GM12878 (cell line): ENCODE data around the gene POU6F2. TPM values are rescaled to one million over a fixed set of nuclear protein-coding genes. Genes with fewer than 3 reads are reported as not detected.

Experiments used
- ATAC-seq: fragments of 200-7000 bp; cut with Tn5 transposase; 3 replicates; pipeline ENCODE4 v1.9.1; 2020; ENCODE audit warnings: mild to moderate bottlenecking, moderate library complexity
- BruUV-seq: library from RNA; stranded (reverse); fragments of 400-500 nt; replicated peaks from 2 replicates; lab custom pipeline; 2021; lab: Mats Ljungman, UMichigan
- CTCF ChIA-PET: fragments of 300-600 bp; sonication (Branson Sonifier 250); formaldehyde crosslinking; extraction: SDS; loops from one replicate; lab custom pipeline; 2021; ENCODE audit warnings: inconsistent platforms; lab: Yijun Ruan, JAX
- POLR2A ChIA-PET: fragments of 350-600 bp; formaldehyde crosslinking; extraction: SDS; loops from one replicate; lab custom pipeline; 2021; ENCODE audit warnings: inconsistent platforms; lab: Charles Lee
- RAD21 ChIA-PET: fragments of 300-600 bp; sonication (Branson Sonifier 250); formaldehyde crosslinking; loops from one replicate; lab custom pipeline; 2023; ENCODE audit warnings: antibody characterized with exemption; ENCODE audit not compliant: unreplicated experiment; lab: Charles Lee
- SMC1A ChIA-PET: fragments of 300-600 bp; sonication (Branson Sonifier 250); formaldehyde crosslinking; loops from one replicate; lab custom pipeline; 2023; ENCODE audit not compliant: unreplicated experiment, uncharacterized antibody; lab: Charles Lee
- DNase-seq: peaks from one replicate; pipeline ENCODE4 v3.0.0-alpha.2; 2011; ENCODE audit warnings: low read depth, low spot score
- FAIRE-seq: peaks from 3 replicates; lab custom pipeline; 2011; peaks lifted over from hg19 to GRCh38; lab: Jason Lieb, UNC
- H2AFZ ChIP-seq: 2 replicates; pipeline ENCODE4 v1.6.0; 2011; ENCODE audit warnings: low read depth, low read length, control low read depth; ENCODE audit not compliant: control insufficient read depth
- H3K27ac ChIP-seq: 2 replicates; pipeline ENCODE4 v1.5.1; 2011; ENCODE audit warnings: control low read depth; ENCODE audit not compliant: control insufficient read depth, insufficient read depth
- H3K27me3 ChIP-seq, 2 experiments: replicated peaks in 1 of 2; 2 replicates each; pipeline versions ENCODE4 v1.6.0 to v1.6.1; 2011; ENCODE audit warnings: low read length in 1 of 2; ENCODE audit not compliant: control insufficient read depth in 2 of 2, insufficient read depth in 2 of 2
- H3K36me3 ChIP-seq, 2 experiments: 2 replicates each; pipeline ENCODE4 v1.5.1; 2011; ENCODE audit warnings: low read length in 1 of 2; ENCODE audit not compliant: control insufficient read depth in 2 of 2, insufficient read depth in 2 of 2
- H3K4me1 ChIP-seq: 2 replicates; pipeline ENCODE4 v1.6.1; 2011; ENCODE audit warnings: mild to moderate bottlenecking, low read length, moderate library complexity, mixed read lengths; ENCODE audit not compliant: control insufficient read depth, insufficient read depth
- H3K4me2 ChIP-seq: 2 replicates; pipeline ENCODE4 v1.6.0; 2011; ENCODE audit warnings: control low read depth; ENCODE audit not compliant: control insufficient read depth, insufficient read depth
- H3K4me3 ChIP-seq: fragments of 200-600 bp; sonication (generic); 2 replicates; pipeline ENCODE4 v1.5.1; 2016
- H3K79me2 ChIP-seq: 2 replicates; pipeline ENCODE4 v1.6.0; 2011; ENCODE audit warnings: low read length; ENCODE audit not compliant: control insufficient read depth, insufficient read depth
- H3K9ac ChIP-seq: 2 replicates; pipeline ENCODE4 v1.8.0; 2011; ENCODE audit warnings: low read length, control low read depth, mixed read lengths; ENCODE audit not compliant: control insufficient read depth, insufficient read depth
- H3K9me3 ChIP-seq: replicated peaks from 3 replicates; pipeline ENCODE4 v1.5.1; 2011; ENCODE audit warnings: mild to moderate bottlenecking, low read length; ENCODE audit not compliant: control insufficient read depth, insufficient read depth
- H4K20me1 ChIP-seq: 2 replicates; pipeline ENCODE4 v1.6.0; 2011; ENCODE audit not compliant: control insufficient read depth, insufficient read depth
- HDGF ChIP-seq: fragments of 450-650 bp; IDR thresholded peaks from 2 replicates; pipeline ENCODE4 v1.6.1; 2016; ENCODE audit warnings: antibody characterized with exemption
- SMC3 ChIP-seq: IDR thresholded peaks from 2 replicates; pipeline ENCODE4 v1.6.1; 2011; ENCODE audit warnings: low read length, improper control_type of control experiment, borderline replicate concordance
- WGBS: methylation state at CpG from one replicate; pipeline ENCODE4 v1.1.6; 2016; ENCODE audit warnings: low lambda C conversion rate; ENCODE audit not compliant: insufficient replicate concordance, insufficient coverage; ENCODE audit errors: missing lambda C conversion rate; 5-methylcytosine and 5-hydroxymethylcytosine counted together
- in situ Hi-C: fragments of 300-500 bp; cut with MboI; formaldehyde crosslinking; loops from 9 replicates; pipeline ENCODE4 v1.14.3; 2018; ENCODE audit warnings: mixed read lengths
- intact Hi-C: fragments of 100-400 bp; cut with micrococcal nuclease; formaldehyde crosslinking; loops from one replicate; pipeline ENCODE4 v1.14.2; 2022; ENCODE audit not compliant: unreplicated experiment
- polyA plus RNA-seq, 11 experiments: library from polyadenylated mRNA; depleted of rRNA in 4 of 11; unstranded in 6 of 11; stranded (reverse) in 5 of 11; fragments of >200 nt; fragmentation: Nextera tagmentation in 4 of 11; fragmentation: Illumina TruSeq in 1 of 11; extraction: Ambion mirVana in 4 of 11; extraction: Trizol in 1 of 11; gene quantifications; 1 replicate in 1 of 11; 2 replicates in 10 of 11; pipeline versions ENCODE4 v1.2.1 to v1.2.3, GENCODE V29; 2011 to 2016; ENCODE audit warnings: inconsistent platforms in 2 of 11, missing spikeins in 2 of 11, low read depth in 1 of 11
- total RNA-seq, 4 experiments: library from RNA; depleted of rRNA in 3 of 4; stranded (reverse); fragments of >200 nt in 3 of 4; fragmentation: Illumina TruSeq in 1 of 4; extraction: Trizol in 1 of 4; gene quantifications; 2 replicates each; pipeline versions ENCODE4 v1.2.1 to v1.2.3, GENCODE V29; 2013 to 2021
- TF ChIP-seq, protein P1 (sequence below): fragments of 450-650 bp; IDR thresholded peaks from 2 replicates; pipeline ENCODE4 v1.6.1; 2017; ENCODE audit warnings: mild to moderate bottlenecking, moderate library complexity

POU6F2 gene
- total and polyA plus RNA-seq, 10 of the 15 experiments (the other 5 are each of a cell fraction or from before 2014, with no cell fraction given) = 0.10 TPM; not detected in 9

DNA sequence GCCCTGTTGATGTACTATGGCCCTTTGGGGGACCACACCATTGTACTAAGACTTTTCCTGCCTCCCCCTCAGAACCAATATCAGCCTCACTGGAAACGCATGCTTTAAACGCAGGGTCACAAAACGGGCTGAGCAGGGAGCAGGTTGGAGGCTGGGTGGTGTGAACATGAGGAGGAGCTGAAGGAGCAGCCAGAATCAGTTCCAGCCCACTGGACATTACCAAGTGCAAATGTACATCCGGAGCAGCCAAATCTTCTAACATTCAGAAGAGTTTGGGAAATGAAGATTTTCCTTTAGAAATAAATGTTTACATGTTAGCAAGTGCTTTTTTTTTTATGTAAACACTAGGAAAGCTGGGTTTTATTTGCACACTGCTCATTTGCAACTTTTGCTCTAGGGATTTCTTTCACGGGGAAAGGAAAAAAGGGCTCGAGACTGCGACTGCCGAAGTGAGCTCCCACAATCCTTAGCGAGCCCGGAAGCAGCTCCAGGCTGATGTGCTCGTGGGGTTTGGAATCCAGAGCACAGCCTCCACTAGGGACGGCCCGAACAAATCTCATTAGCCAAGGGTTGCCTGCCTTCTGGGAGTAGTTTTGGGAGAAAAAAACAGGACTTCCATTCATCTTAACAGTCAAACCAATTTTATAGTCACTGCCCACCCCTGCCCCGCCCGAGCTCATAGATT lies 480.5 kb downstream of the POU6F2 start:
- ChIA-PET CTCF (interaction anchor here (1.5 kb wide), 1 partner anchor 15 kb away, joined by 4 read pairs; no protein-coding TSS in a partner anchor), SMC1A (no interaction called here), POLR2A (no interaction called here), RAD21 (no interaction called here)
- peaks cover 0 to 3% of the 10 kb centered on the region in 2 experiments; a peak in 1 of 4 replicates for H3K27me3 ChIP-seq
- no peaks in the 10 kb centered on the region for H3K9me3 ChIP-seq
- 49% methylated on average over 15 of the region's 15 CpGs for WGBS
- no peak overlapping the region for H3K4me3 ChIP-seq
- intact Hi-C loops (no loop called here), in situ Hi-C loops (no loop called here)
- BruUV-seq = no TSS peak
- no peaks in the 10 kb centered on the region for H3K79me2 ChIP-seq
- no peak for ATAC-seq
- no peaks in the 10 kb centered on the region for H3K36me3 ChIP-seq
- no peaks in the 10 kb centered on the region for H3K4me1 ChIP-seq
- no peak overlapping the region for H2AFZ ChIP-seq
- DNase-seq = no peak
- no peak for TF ChIP-seq SMC3
- TF ChIP-seq, protein P1, sequence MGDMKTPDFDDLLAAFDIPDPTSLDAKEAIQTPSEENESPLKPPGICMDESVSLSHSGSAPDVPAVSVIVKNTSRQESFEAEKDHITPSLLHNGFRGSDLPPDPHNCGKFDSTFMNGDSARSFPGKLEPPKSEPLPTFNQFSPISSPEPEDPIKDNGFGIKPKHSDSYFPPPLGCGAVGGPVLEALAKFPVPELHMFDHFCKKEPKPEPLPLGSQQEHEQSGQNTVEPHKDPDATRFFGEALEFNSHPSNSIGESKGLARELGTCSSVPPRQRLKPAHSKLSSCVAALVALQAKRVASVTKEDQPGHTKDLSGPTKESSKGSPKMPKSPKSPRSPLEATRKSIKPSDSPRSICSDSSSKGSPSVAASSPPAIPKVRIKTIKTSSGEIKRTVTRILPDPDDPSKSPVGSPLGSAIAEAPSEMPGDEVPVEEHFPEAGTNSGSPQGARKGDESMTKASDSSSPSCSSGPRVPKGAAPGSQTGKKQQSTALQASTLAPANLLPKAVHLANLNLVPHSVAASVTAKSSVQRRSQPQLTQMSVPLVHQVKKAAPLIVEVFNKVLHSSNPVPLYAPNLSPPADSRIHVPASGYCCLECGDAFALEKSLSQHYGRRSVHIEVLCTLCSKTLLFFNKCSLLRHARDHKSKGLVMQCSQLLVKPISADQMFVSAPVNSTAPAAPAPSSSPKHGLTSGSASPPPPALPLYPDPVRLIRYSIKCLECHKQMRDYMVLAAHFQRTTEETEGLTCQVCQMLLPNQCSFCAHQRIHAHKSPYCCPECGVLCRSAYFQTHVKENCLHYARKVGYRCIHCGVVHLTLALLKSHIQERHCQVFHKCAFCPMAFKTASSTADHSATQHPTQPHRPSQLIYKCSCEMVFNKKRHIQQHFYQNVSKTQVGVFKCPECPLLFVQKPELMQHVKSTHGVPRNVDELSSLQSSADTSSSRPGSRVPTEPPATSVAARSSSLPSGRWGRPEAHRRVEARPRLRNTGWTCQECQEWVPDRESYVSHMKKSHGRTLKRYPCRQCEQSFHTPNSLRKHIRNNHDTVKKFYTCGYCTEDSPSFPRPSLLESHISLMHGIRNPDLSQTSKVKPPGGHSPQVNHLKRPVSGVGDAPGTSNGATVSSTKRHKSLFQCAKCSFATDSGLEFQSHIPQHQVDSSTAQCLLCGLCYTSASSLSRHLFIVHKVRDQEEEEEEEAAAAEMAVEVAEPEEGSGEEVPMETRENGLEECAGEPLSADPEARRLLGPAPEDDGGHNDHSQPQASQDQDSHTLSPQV = no peak
- TF ChIP-seq HDGF = no peak
- H3K4me2 ChIP-seq = no peak overlapping the region
- H4K20me1 ChIP-seq = no peaks in the 10 kb centered on the region
- no peak for FAIRE-seq
- H3K27ac ChIP-seq = no peak overlapping the region
- no peak overlapping the region for H3K9ac ChIP-seq
